Activated T-cell treated with anti-CD3 and anti-CD28 coated beads, Interleukin-2, amount 50 U/mL, for 24 hours (primary cell): ENCODE measurements around the gene SYT2.

Source experiments
- DNase-seq: peaks from one replicate; pipeline ENCODE4 v3.0.0-alpha.2; 2020
- H3K27ac Mint-ChIP-seq: 2 replicates; pipeline ENCODE4 v1.8.0; 2020; ENCODE audit warnings: mild to moderate bottlenecking, mixed read lengths
- H3K27me3 Mint-ChIP-seq: 2 replicates; pipeline ENCODE4 v1.8.0; 2020; ENCODE audit warnings: mixed read lengths
- H3K36me3 Mint-ChIP-seq: 2 replicates; pipeline ENCODE4 v1.8.0; 2020; ENCODE audit warnings: low read depth, mixed read lengths
- H3K4me1 Mint-ChIP-seq: 2 replicates; pipeline ENCODE4 v1.8.0; 2020; ENCODE audit warnings: low read depth, mixed read lengths
- H3K4me3 Mint-ChIP-seq: 2 replicates; pipeline ENCODE4 v1.8.0; 2020; ENCODE audit warnings: mild to moderate bottlenecking, moderate library complexity, mixed read lengths
- H3K9me3 Mint-ChIP-seq: 2 replicates; pipeline ENCODE4 v1.8.0; 2020; ENCODE audit warnings: mixed read lengths

The SYT2 gene

GRCh38 chr1:202597090-202597761 is 113.0 kb downstream of the SYT2 start:
- H3K27ac Mint-ChIP-seq: no peak overlapping the region
- no peaks in the 10 kb centered on the region for H3K27me3 Mint-ChIP-seq
- no peaks in the 10 kb centered on the region for H3K36me3 Mint-ChIP-seq
- DNase-seq: no peak
- H3K4me1 Mint-ChIP-seq: no peaks in the 10 kb centered on the region
- no peaks in the 10 kb centered on the region for H3K9me3 Mint-ChIP-seq
- no peak overlapping the region for H3K4me3 Mint-ChIP-seq

GRCh38 chr1:202596638-202597037 is 113.6 kb downstream of the SYT2 start:
- no peak overlapping the region for H3K4me3 Mint-ChIP-seq
- no peak overlapping the region for H3K27ac Mint-ChIP-seq
- H3K9me3 Mint-ChIP-seq: no peaks in the 10 kb centered on the region
- no peaks in the 10 kb centered on the region for H3K4me1 Mint-ChIP-seq
- no peaks in the 10 kb centered on the region for H3K36me3 Mint-ChIP-seq
- no peaks in the 10 kb centered on the region for H3K27me3 Mint-ChIP-seq
- DNase-seq: no peak

GRCh38 chr1:202593845-202594244 is 116.4 kb downstream of the SYT2 start:
- DNase-seq: no peak
- no peaks in the 10 kb centered on the region for H3K9me3 Mint-ChIP-seq
- H3K36me3 Mint-ChIP-seq: no peaks in the 10 kb centered on the region
- no peak overlapping the region for H3K4me3 Mint-ChIP-seq
- no peak overlapping the region for H3K27ac Mint-ChIP-seq
- no peaks in the 10 kb centered on the region for H3K27me3 Mint-ChIP-seq
- no peaks in the 10 kb centered on the region for H3K4me1 Mint-ChIP-seq

- Mint-ChIP-seq H3K9me3 (no peaks in the 10 kb centered on the region), H3K27ac (no peak overlapping the region), H3K4me3 (no peak overlapping the region), H3K4me1 (no peaks in the 10 kb centered on the region), H3K27me3 (no peaks in the 10 kb centered on the region), H3K36me3 (no peaks in the 10 kb centered on the region)
- no peak for DNase-seq
Observed at GRCh38 chr1:202592146-202592545, 118.1 kb downstream of the SYT2 start.

- no peak overlapping the region for H3K27ac Mint-ChIP-seq
- H3K9me3 Mint-ChIP-seq: no peaks in the 10 kb centered on the region
Observed at GRCh38 chr1:202591515-202591914, 118.7 kb downstream of the SYT2 start.

GRCh38 chr1:202590975-202591411 is 119.3 kb downstream of the SYT2 start:
- no peak for DNase-seq
- H3K27ac Mint-ChIP-seq: no peak overlapping the region
- no peak overlapping the region for H3K4me3 Mint-ChIP-seq
- H3K4me1 Mint-ChIP-seq: no peaks in the 10 kb centered on the region
- no peaks in the 10 kb centered on the region for H3K36me3 Mint-ChIP-seq
- H3K27me3 Mint-ChIP-seq: no peaks in the 10 kb centered on the region
- no peaks in the 10 kb centered on the region for H3K9me3 Mint-ChIP-seq

More at GRCh38 chr1:202591515-202591914, 118.7 kb downstream of the SYT2 start:
- Mint-ChIP-seq H3K27me3 (no peaks in the 10 kb centered on the region), H3K4me3 (no peak overlapping the region), H3K4me1 (no peaks in the 10 kb centered on the region), H3K36me3 (no peaks in the 10 kb centered on the region)
- DNase-seq: no peak

GRCh38 chr1:202590126-202590525 is 120.1 kb downstream of the SYT2 start:
- Mint-ChIP-seq H3K27ac (no peak overlapping the region), H3K9me3 (no peaks in the 10 kb centered on the region), H3K36me3 (no peaks in the 10 kb centered on the region), H3K27me3 (no peaks in the 10 kb centered on the region), H3K4me1 (no peaks in the 10 kb centered on the region), H3K4me3 (no peak overlapping the region)
- no peak for DNase-seq

- Mint-ChIP-seq H3K9me3 (no peaks in the 10 kb centered on the region), H3K27me3 (no peaks in the 10 kb centered on the region), H3K36me3 (no peaks in the 10 kb centered on the region), H3K4me3 (no peak overlapping the region), H3K27ac (no peak overlapping the region), H3K4me1 (no peaks in the 10 kb centered on the region)
- no peak for DNase-seq
Observed at GRCh38 chr1:202589190-202589930, 120.9 kb downstream of the SYT2 start.

- Mint-ChIP-seq H3K27ac (no peak overlapping the region), H3K9me3 (no peaks in the 10 kb centered on the region), H3K36me3 (no peaks in the 10 kb centered on the region), H3K4me3 (no peak overlapping the region), H3K4me1 (no peaks in the 10 kb centered on the region), H3K27me3 (no peaks in the 10 kb centered on the region)
- no peak for DNase-seq
Observed at GRCh38 chr1:202588503-202589189, 121.6 kb downstream of the SYT2 start.

GRCh38 chr1:202587859-202588485 is 122.3 kb downstream of the SYT2 start:
- Mint-ChIP-seq H3K27me3 (no peaks in the 10 kb centered on the region), H3K27ac (no peak overlapping the region), H3K4me3 (no peak overlapping the region), H3K36me3 (peaks cover 4% of the 10 kb centered on the region), H3K4me1 (no peaks in the 10 kb centered on the region), H3K9me3 (no peaks in the 10 kb centered on the region)
- DNase-seq: no peak

GRCh38 chr1:202586871-202587270 is 123.4 kb downstream of the SYT2 start:
- DNase-seq: no peak
- Mint-ChIP-seq H3K27me3 (no peaks in the 10 kb centered on the region), H3K27ac (no peak overlapping the region), H3K36me3 (peaks cover 11% of the 10 kb centered on the region), H3K9me3 (no peaks in the 10 kb centered on the region), H3K4me3 (no peak overlapping the region), H3K4me1 (no peaks in the 10 kb centered on the region)

GRCh38 chr1:202586018-202586821 is 124.0 kb downstream of the SYT2 start:
- H3K4me3 Mint-ChIP-seq: no peak overlapping the region

GRCh38 chr1:202585590-202585933 is 124.7 kb downstream of the SYT2 start:
- H3K27me3 Mint-ChIP-seq: no peaks in the 10 kb centered on the region
- peaks cover 23% of the 10 kb centered on the region for H3K36me3 Mint-ChIP-seq
- H3K27ac Mint-ChIP-seq: no peak overlapping the region
- H3K4me1 Mint-ChIP-seq: no peaks in the 10 kb centered on the region
- no peak for DNase-seq
- no peak overlapping the region for H3K4me3 Mint-ChIP-seq
- H3K9me3 Mint-ChIP-seq: no peaks in the 10 kb centered on the region

More at GRCh38 chr1:202586018-202586821, 124.0 kb downstream of the SYT2 start:
- Mint-ChIP-seq H3K4me1 (no peaks in the 10 kb centered on the region), H3K9me3 (no peaks in the 10 kb centered on the region), H3K36me3 (peaks cover 17% of the 10 kb centered on the region), H3K27me3 (no peaks in the 10 kb centered on the region), H3K27ac (no peak overlapping the region)
- no peak for DNase-seq
